Activated CD4-positive, alpha-beta T cell treated with anti-CD3 and anti-CD28 coated beads for 1 hour (primary cell): Measurements from ENCODE around the gene OPRD1.
A peak's percentile ranks its signal among the peaks of the same experiment; 100 is the strongest.

Experiments
- DNase-seq: peaks from one replicate; pipeline ENCODE4 v3.0.0-alpha.2; 2020

Gene OPRD1

DNA sequence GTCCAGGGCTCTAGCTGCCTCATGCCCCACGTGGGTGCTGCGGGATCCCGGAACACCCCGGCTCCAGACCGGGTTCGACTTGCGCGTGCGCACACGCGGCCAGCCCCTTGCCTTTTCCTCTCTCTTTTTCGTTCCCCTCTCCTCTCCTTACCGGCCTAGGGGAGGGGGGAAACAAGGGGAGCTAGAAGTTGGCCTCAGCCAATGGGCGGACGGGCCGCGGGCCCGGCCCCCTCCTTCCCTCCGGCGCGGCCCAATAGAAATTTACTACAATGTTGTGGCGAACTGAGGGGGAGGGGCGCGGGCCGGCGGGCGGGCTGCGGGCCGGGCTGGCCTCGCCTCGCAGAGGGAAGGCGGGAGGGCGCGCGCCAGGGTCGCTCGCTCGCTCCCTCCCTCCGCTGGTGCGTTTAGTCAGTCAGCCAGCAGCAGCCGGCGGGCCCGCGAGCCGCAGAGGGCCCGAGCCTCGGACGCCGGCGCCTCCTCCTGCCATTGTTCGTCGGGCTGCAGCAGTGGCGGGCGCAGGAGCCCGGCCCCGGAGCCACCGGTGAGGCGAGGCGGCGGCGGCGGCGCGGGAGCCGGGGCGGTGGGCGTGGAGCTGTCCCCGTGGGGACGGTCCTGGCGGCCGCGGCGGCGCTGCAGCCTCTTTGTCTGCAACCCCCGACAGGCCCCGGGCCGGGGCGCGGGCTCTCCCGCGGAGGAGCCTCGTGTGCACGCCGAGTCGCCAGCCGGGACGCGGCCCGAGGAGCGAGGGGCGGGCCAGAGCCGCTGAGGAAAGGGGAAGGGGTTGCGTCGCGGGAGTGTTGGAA lies 102.5 kb downstream of the OPRD1 start, which contains the start of gene EPB41:
TSS of gene EPB41 (plus strand) at position 342 of the 803 bp plus-strand sequence. CDS start 72,869 bp downstream, outside the sequence.
- peak; percentile 85 for DNase-seq

- DNase-seq = peak; percentile 20
These were observed 103.3 kb downstream of the OPRD1 start for GRCh38 chr1:28915031-28915895.

DNA sequence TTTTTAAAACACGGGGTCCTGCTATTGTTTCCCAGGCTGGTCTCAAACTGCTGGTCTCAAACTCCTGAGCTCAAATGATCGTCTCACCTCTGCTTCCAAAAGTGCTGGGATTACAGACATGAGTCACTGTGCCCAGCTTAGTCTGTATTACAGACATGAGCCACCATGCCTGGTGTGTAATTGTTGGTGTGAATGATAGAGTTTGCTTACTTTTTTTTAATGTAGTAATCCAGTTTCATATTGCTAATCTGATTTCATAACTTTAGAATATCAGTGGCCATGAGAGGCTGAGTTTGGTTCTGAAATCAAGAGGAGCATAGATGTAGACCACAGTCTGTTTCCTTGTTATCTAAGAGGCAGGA lies 105.8 kb downstream of the OPRD1 start:
- DNase-seq = no peak
